GM19468 (cell line): Measurements from ENCODE around the gene GRM4.

Experiments used
- ATAC-seq: cut with Tn5 transposase; IDR thresholded peaks from one replicate; pipeline ENCODE4 v1.9.1; 2021; ENCODE audit warnings: mild to moderate bottlenecking, moderate library complexity, moderate number of reproducible peaks; ENCODE audit not compliant: unreplicated experiment; ENCODE audit errors: extremely low read depth

The GRM4 gene

GRCh38 chr6:34066772-34067770, 78.8 kb downstream of the GRM4 start:
- no peak for ATAC-seq

GRCh38 chr6:34066218-34066571, 79.7 kb downstream of the GRM4 start:
- ATAC-seq: no peak

GRCh38 chr6:34065466-34066217, 80.2 kb downstream of the GRM4 start:
- no peak for ATAC-seq

DNA sequence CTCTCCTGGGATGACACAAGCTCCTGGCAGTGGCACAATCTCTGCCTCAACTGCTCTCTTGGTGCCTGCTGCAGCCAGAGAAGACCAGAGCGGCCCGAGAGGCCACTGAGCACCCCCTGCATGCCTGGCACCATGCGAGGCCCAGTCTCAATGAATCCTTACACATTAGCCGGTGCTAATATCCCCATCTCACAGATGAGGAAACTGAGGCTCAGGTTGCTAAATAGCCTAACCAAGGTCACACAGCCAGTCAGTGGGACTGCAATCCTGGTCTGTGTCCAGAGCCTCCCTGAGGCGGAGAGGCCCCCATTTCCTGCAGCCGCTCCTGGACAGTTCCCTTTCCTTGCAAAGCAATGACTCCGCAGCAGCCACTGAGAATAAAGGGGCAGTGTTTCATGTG, 81.2 kb downstream of the GRM4 start:
- no peak for ATAC-seq

- ATAC-seq: no peak
Observed at GRCh38 chr6:34063651-34064050, 82.2 kb downstream of the GRM4 start.

GRCh38 chr6:34062815-34063214, 83.1 kb downstream of the GRM4 start:
- no peak for ATAC-seq

DNA sequence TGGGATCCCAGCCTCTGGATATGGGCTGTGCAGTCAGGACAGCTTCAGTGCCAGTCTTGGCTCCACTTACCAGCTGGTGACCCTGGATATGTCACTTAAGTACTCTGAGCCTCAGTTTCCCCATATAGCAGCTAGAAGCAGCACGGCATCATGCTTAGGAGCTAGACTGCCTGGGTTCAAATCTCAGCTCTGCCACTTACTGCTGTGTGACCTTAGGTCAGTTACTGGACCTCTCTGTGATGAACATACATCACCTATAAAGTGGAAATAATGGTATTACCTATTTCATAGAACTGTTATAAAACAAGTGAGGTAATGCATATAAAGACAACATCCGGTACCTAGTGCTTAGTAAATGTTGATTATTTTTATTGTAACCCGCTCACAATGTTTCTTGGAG, 83.7 kb downstream of the GRM4 start:
- no peak for ATAC-seq

GRCh38 chr6:34061348-34061747, 84.5 kb downstream of the GRM4 start:
- no peak for ATAC-seq

GRCh38 chr6:34059914-34060313, 86.0 kb downstream of the GRM4 start:
- ATAC-seq: no peak

DNA sequence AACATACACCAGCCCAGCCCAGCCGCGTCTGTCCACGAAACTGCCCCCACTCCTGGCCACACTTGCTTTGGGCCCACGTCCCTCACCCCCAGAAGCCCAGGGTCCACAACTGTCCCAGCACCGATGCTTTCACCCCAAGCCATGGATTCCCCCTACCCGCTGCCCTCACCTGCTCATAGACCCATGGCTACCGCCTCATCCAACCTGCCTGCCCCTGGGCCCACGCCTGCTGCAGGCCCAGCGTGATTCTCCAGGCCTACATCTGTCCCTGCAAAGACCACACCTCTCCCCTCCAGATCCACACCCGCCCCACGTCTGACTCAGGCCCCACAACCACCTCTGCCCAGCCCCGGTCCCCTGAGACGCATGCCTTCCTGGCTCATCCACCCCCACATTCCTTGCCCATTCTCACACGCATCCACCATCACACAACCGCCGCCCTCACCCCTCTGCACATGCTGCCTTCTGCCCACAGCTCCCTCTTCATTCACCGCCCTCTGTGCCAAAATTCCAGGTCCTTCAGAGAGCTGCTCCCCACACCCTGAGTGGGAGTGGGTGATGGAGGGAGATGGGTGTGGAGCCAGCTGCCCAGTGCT, 86.7 kb downstream of the GRM4 start:
- ATAC-seq: no peak

DNA sequence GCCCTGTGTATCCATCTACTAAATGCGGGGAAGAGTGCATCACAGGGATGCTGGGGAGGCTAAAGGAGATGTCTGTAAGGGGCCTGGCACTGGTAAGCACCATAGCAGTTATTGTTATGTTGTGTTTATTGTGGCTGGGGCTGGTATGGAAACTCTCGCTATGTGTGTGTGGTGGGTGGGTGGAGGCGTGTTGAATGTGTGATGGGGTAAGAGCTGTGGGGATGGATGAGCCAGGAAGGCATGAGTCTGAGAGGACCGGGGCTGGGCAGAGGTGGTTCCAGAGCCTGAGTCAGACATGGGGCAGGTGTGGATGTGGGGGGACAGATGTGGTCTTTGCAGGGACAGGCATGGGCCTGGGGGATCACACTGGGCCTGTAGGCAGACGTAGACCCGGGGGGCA, 88.1 kb downstream of the GRM4 start:
- ATAC-seq: no peak

DNA sequence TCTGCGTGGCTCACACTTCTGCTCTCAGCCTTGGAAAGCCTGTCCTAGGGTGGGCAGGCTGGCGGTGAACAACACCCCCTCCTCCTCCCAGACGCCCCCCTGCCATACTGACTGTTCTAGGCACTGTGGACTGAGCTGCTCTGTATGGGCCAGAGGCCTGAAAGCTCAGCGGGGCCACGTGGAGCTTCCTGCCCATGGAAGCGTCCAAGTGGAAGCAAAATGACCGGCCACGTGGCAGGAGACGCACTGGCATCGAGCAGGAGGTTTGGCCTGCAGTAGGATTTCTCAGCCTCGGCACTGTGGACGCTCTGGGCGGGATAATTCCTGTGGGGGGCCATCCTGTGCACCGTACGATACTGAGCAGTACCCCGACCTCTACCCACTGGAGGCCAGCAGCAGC, 88.7 kb downstream of the GRM4 start:
- no peak for ATAC-seq

GRCh38 chr6:34056305-34057108, 89.4 kb downstream of the GRM4 start:
- no peak for ATAC-seq

GRCh38 chr6:34055223-34055933, 90.5 kb downstream of the GRM4 start:
- ATAC-seq: no peak

DNA sequence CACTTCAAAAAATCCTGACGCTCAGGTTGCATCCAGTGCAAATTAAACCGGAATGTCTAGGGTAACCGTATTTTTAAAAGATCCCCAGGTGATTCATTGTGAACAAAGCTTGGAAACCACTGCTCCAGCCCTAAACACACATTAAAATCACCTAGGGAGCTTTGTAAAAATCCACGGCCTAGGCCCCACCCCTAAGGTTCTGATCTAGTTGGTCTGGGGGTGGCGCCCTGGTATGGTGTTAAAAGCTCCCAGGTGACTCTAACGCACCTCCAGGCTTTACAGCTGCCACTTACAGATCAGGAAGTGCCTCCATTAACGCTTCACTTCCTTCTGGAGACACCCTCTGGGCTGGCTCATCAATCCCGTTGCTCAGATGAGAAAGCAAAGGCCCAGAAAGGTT, 92.2 kb downstream of the GRM4 start:
- no peak for ATAC-seq

- no peak for ATAC-seq
Observed at GRCh38 chr6:34052918-34053608, 92.8 kb downstream of the GRM4 start.

DNA sequence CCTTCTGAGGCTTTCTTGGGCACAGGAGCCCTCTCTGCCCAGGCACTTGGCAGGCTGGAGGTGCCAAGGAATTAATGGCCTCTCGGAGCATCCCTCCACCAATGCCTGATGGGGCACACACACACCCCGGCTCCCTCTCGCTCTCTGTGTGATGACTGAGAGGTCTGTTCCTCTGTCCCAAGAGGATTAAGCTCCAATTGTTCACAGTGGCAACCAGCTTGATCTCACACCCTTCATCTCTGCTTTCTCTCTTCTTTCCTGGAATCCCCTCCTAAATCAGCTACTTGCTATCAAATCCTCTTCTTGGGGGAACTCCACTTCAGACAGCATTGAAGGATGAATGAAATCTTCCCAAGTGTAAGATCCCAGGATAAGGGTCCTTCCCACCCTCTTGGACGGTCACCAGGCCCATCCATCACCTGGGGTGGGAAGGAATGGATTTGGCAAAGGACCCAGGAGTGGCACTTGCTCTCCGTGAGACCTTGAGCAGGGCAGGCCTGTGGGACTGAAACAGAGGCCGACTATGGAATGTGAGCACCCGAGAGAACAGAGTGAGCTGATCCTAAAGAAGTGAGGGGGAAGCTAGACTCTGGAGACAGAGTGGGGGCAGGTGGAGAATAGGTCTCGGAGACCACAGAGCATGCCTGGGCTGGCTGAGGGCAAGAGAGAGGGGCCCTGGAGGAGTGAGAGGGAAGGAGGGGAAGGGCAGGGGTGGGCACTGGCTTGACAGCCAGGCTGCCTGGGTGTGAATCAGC, 93.6 kb downstream of the GRM4 start:
- ATAC-seq: no peak

DNA sequence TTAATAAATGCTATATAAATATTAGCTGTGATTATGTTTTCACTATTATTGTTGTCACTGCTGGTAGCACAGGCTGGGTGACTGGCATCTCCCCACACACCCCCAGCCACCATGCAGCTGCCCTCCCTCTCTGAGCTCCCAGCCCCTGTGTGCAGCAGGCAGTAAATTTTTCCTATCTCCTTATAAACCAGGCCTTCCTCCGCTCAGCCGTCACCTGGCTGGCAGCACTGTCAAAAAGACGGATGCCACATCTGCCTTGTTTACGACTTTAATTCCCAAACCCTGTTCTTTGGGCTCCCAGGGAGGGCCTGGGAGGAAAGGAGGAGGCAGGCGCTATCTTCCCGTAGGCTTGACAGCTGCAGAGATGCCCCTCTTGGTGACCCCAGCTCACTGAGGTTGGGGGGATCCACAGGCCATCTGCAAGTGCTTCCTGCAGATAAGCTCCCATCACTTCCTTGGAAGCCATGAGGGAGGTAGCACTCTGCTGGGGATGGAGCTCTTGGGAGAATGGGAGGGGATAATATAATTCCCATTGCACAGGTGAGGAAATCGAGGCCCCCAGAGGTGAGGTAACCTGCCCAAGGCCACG, 94.5 kb downstream of the GRM4 start:
- no peak for ATAC-seq
